ENCODE data around the gene CHRM1. TPM values are rescaled to one million over a fixed set of nuclear protein-coding genes. Genes with fewer than 3 reads are reported as not detected.
"Not testable (repeated sequence)": the region's sequence is repeated elsewhere in the genome, so short reads cannot be mapped to it uniquely, and the experiment has no call there.

The CHRM1 gene
- total RNA-seq, 4 donors from 2014 or later = not detected

- no peak overlapping the region for H3K4me3 ChIP-seq
- no peak overlapping the region for H3K27ac ChIP-seq
- H3K9me3 ChIP-seq = no peaks in the 10 kb centered on the region
- no peaks in the 10 kb centered on the region for H3K36me3 ChIP-seq
- no peak for DNase-seq (ENCODE audit: low spot score in 2 of 2)
- 94 to 97% methylated on average over 7 of the region's 7 CpGs for WGBS, 2 donors
- no peak for TF ChIP-seq CTCF (IDR thresholded peaks at IDR 0.05)
- no peak for TF ChIP-seq EP300 (IDR thresholded peaks at IDR 0.05)
- no peak for TF ChIP-seq POLR2A (IDR thresholded peaks at IDR 0.05)
- peaks cover 0 to 17% (median 12%) of the 10 kb centered on the region in 4 donors for H3K4me1 ChIP-seq
- no peaks in the 10 kb centered on the region for H3K27me3 ChIP-seq
Measured at GRCh38 chr11:62874851-62875250, 46.3 kb downstream of the CHRM1 start.

DNA sequence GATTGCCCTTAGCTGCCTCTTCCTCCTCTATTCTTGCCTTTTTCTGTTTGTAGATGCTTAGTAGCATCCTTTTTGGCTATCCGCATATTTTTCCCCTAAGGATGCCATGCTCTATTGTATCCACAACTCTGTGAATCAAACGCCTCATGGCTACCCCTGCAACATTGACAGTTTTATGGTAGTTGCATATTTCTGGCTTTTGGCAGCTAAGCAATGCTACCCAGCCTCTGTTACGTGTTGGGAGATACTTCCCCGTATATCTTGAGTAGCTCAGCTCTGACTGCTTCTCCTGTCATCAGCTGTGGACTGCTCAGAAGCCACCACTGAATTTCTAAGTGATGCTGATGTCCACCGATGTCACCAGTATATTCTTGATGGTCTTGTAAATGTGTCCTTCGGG, 55.5 kb downstream of the CHRM1 start:
- Histone ChIP-seq H3K27ac (no peak overlapping the region), H3K36me3 (no peaks in the 10 kb centered on the region), H3K27me3 (no peaks in the 10 kb centered on the region), H3K4me1 (no peaks in the 10 kb centered on the region), H3K4me3 (no peak overlapping the region), H3K9me3 (no peaks in the 10 kb centered on the region)
- no peak for DNase-seq (ENCODE audit: low spot score in 2 of 2)
- TF ChIP-seq EP300 (IDR thresholded peaks at IDR 0.05) (no peak), CTCF (IDR thresholded peaks at IDR 0.05) (no peak), POLR2A (IDR thresholded peaks at IDR 0.05) (no peak)
- WGBS, 2 donors = 59 to 64% methylated on average over 6 of the region's 6 CpGs

GRCh38 chr11:62863687-62864335, 57.4 kb downstream of the CHRM1 start:
- Histone ChIP-seq H3K27ac (peak overlapping the region in 1 of 4 donors; percentile 12), H3K27me3 (no peaks in the 10 kb centered on the region), H3K36me3 (no peaks in the 10 kb centered on the region), H3K9me3 (no peaks in the 10 kb centered on the region), H3K4me3 (no peak overlapping the region), H3K4me1 (no peaks in the 10 kb centered on the region)
- DNase-seq (ENCODE audit: low spot score in 2 of 2) = no peak
- TF ChIP-seq CTCF (IDR thresholded peaks at IDR 0.05) (no peak), POLR2A (IDR thresholded peaks at IDR 0.05) (no peak), EP300 (IDR thresholded peaks at IDR 0.05) (no peak)
- 79 to 87% methylated on average over 4 of the region's 4 CpGs for WGBS, 2 donors

GRCh38 chr11:62861564-62862192, 59.5 kb downstream of the CHRM1 start:
- not testable (repeated sequence) for DNase-seq (ENCODE audit: low spot score in 2 of 2); H3K27ac ChIP-seq; H3K9me3 ChIP-seq; H3K27me3 ChIP-seq; H3K4me3 ChIP-seq; H3K4me1 ChIP-seq; H3K36me3 ChIP-seq
- WGBS, 2 donors = 90% methylated on average over 16 of the region's 16 CpGs

DNA sequence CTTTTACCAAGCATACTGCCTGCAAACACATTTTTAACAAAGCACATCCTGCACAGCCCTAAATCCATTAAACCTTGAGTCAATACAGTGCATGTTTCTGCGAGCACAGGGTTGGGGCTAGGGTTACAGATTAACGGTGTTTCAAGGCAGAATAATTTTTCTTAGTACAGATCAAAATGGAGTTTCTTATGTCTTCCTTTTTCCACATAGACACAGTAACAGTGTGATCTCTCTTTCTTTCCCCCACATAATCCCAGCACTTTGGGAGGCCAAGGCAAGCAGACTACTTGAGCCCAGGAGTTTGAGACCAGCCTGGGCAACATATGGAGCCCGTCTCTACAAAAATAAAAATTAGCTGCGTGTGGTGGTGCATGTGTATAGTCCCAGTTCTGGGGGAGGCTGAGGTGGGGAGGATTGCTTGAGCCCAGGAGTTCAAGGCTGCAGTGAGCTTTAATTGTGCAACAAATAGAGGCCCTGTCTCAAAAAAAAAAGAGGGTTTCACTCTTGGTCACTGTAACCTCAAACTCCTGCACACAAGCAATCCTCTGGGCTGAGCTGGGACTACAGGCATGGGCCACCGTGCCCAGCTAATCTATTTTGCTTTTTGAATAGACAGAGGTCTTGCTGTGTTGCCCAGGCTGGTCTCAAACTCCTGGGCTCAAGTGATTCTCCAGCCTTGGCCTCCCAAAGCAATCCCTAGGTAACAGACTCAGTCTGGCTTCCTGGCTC, 60.2 kb downstream of the CHRM1 start:
- peaks cover 0 to 13% (median 2%) of the 10 kb centered on the region in 4 donors for H3K4me1 ChIP-seq
- no peaks in the 10 kb centered on the region for H3K9me3 ChIP-seq
- TF ChIP-seq POLR2A (IDR thresholded peaks at IDR 0.05) (no peak), CTCF (IDR thresholded peaks at IDR 0.05) (no peak), EP300 (IDR thresholded peaks at IDR 0.05) (no peak)
- no peaks in the 10 kb centered on the region for H3K36me3 ChIP-seq
- no peaks in the 10 kb centered on the region for H3K27me3 ChIP-seq
- 76 to 82% methylated on average over 5 of the region's 5 CpGs for WGBS, 2 donors
- no peak overlapping the region for H3K4me3 ChIP-seq
- DNase-seq (ENCODE audit: low spot score in 2 of 2) = no peak
- H3K27ac ChIP-seq = no peak overlapping the region

- H3K4me3 ChIP-seq; H3K27ac ChIP-seq; H3K9me3 ChIP-seq; H3K27me3 ChIP-seq; DNase-seq (ENCODE audit: low spot score in 2 of 2); H3K36me3 ChIP-seq: not testable (repeated sequence)
- 83 to 86% methylated on average over 8 of the region's 8 CpGs for WGBS, 2 donors
- H3K4me1 ChIP-seq = peaks cover 3 to 21% (median 8%) of the 10 kb centered on the region in 4 donors
Measured at GRCh38 chr11:62859281-62859703, 61.9 kb downstream of the CHRM1 start.

All from tibial nerve (tissue), 4 donors.